ENCODE data around the gene BARHL1. TPM values are rescaled to one million over a fixed set of nuclear protein-coding genes. Genes with fewer than 3 reads are reported as not detected.

The BARHL1 gene
- total RNA-seq, 6 experiments from 2014 or later: not detected

- DNase-seq: no peak
- Mint-ChIP-seq H3K4me3 (no peak overlapping the region), H3K27me3 (ENCODE audit: insufficient read depth) (peaks cover 1% of the 10 kb centered on the region), H3K36me3 (ENCODE audit: low read depth) (peaks cover 55% of the 10 kb centered on the region), H3K27ac (no peak overlapping the region), H3K4me1 (ENCODE audit: low read depth) (peaks cover 8% of the 10 kb centered on the region), H3K9me3 (no peaks in the 10 kb centered on the region)
- no peak for TF ChIP-seq CTCF (IDR thresholded peaks at IDR 0.05)
Measured at GRCh38 chr9:132637351-132637750, 54.9 kb downstream of the BARHL1 start.

- Mint-ChIP-seq H3K4me1 (ENCODE audit: low read depth) (peaks cover 5% of the 10 kb centered on the region; the same call in 1 of the 2 replicates), H3K27me3 (ENCODE audit: insufficient read depth) (peaks cover 1% of the 10 kb centered on the region), H3K36me3 (ENCODE audit: low read depth) (peaks cover 53% of the 10 kb centered on the region), H3K27ac (no peak overlapping the region), H3K4me3 (no peak overlapping the region), H3K9me3 (no peaks in the 10 kb centered on the region)
- TF ChIP-seq CTCF (IDR thresholded peaks at IDR 0.05): no peak
- DNase-seq: no peak
Measured at GRCh38 chr9:132637801-132638200, 55.4 kb downstream of the BARHL1 start.

GRCh38 chr9:132638240-132638639 lies 55.8 kb downstream of the BARHL1 start:
- no peak overlapping the region for H3K27ac Mint-ChIP-seq
- H3K4me3 Mint-ChIP-seq: no peak overlapping the region
- H3K27me3 Mint-ChIP-seq (ENCODE audit: insufficient read depth): peaks cover 1% of the 10 kb centered on the region
- H3K4me1 Mint-ChIP-seq (ENCODE audit: low read depth): peaks cover 5% of the 10 kb centered on the region; the same call in 1 of the 2 replicates
- TF ChIP-seq CTCF (IDR thresholded peaks at IDR 0.05): no peak
- no peak for DNase-seq
- H3K9me3 Mint-ChIP-seq: no peaks in the 10 kb centered on the region
- H3K36me3 Mint-ChIP-seq (ENCODE audit: low read depth): peaks cover 55% of the 10 kb centered on the region

GRCh38 chr9:132639322-132639721 lies 56.9 kb downstream of the BARHL1 start:
- peaks cover 5% of the 10 kb centered on the region; the same call in 1 of the 2 replicates for H3K4me1 Mint-ChIP-seq (ENCODE audit: low read depth)
- peaks cover 1% of the 10 kb centered on the region for H3K27me3 Mint-ChIP-seq (ENCODE audit: insufficient read depth)
- no peaks in the 10 kb centered on the region for H3K9me3 Mint-ChIP-seq
- TF ChIP-seq CTCF (IDR thresholded peaks at IDR 0.05): no peak
- H3K27ac Mint-ChIP-seq: no peak overlapping the region
- H3K4me3 Mint-ChIP-seq: no peak overlapping the region
- DNase-seq: no peak
- H3K36me3 Mint-ChIP-seq (ENCODE audit: low read depth): peaks cover 63% of the 10 kb centered on the region

Other genes with a start within 250 kb of the BARHL1 start
- 10 to 100 TPM; 14.9 to 18.7 (median 17.7) TPM for gene SETX, start 227.6 kb upstream of the BARHL1 start, total RNA-seq (2021; fragmentation: NEBNext Ultra II Directional; extraction: Animal tissue kit (Norgen Biotek cat#: 25700))
- 10 to 100 TPM in 4 of 6 experiments, 1 to 10 TPM in 2; 8.5 to 11.7 (median 10.4) TPM for gene TTF1, start 175.8 kb upstream of the BARHL1 start, total RNA-seq (2021; fragmentation: NEBNext Ultra II Directional; extraction: Animal tissue kit (Norgen Biotek cat#: 25700))
- not detected for gene CFAP77, start 172.4 kb upstream of the BARHL1 start, total RNA-seq (2021; fragmentation: NEBNext Ultra II Directional; extraction: Animal tissue kit (Norgen Biotek cat#: 25700))
- 10 to 100 TPM in 5 of 6 experiments, 1 to 10 TPM in 1; 9.6 to 16.2 (median 14.9) TPM for gene DDX31, start 87.4 kb downstream of the BARHL1 start, total RNA-seq (2021; fragmentation: NEBNext Ultra II Directional; extraction: Animal tissue kit (Norgen Biotek cat#: 25700))
- 10 to 100 TPM; 13.5 to 16.0 (median 15.1) TPM for gene GTF3C4, start 87.9 kb downstream of the BARHL1 start, total RNA-seq (2021; fragmentation: NEBNext Ultra II Directional; extraction: Animal tissue kit (Norgen Biotek cat#: 25700))

All from HFFc6 (cell line).